Neural progenitor cell (in vitro differentiated cells): ENCODE results near the gene TNP2. TPM values are rescaled to one million over a fixed set of nuclear protein-coding genes. Genes with fewer than 3 reads are reported as not detected.

ENCODE experiments used
- DNase-seq: peaks from one replicate; pipeline ENCODE4 v3.0.0-alpha.2; 2016; ENCODE audit warnings: low spot score
- H2AFZ ChIP-seq: fragments of 200-600 bp; sonication (generic); replicated peaks from 2 replicates; pipeline ENCODE4 v1.6.1; 2016; ENCODE audit warnings: antibody characterized with exemption
- H3F3A ChIP-seq: fragments of 200-600 bp; sonication (generic); 2 replicates; pipeline ENCODE4 v1.6.1; 2016; ENCODE audit warnings: antibody characterized with exemption, low read depth
- H3K27ac ChIP-seq: fragments of 200-600 bp; sonication (generic); 2 replicates; pipeline ENCODE4 v1.5.1; 2016; ENCODE audit warnings: mild to moderate bottlenecking
- H3K27me3 ChIP-seq: fragments of 200-600 bp; sonication (generic); 2 replicates; pipeline ENCODE4 v1.6.1; 2016; ENCODE audit warnings: mild to moderate bottlenecking, moderate library complexity
- H3K36me3 ChIP-seq: fragments of 200-600 bp; sonication (generic); 2 replicates; pipeline ENCODE4 v1.5.1; 2016
- H3K4me1 ChIP-seq: fragments of 200-600 bp; sonication (generic); 2 replicates; pipeline ENCODE4 v1.6.1; 2016; ENCODE audit warnings: mixed run types
- H3K4me2 ChIP-seq: fragments of 200-600 bp; sonication (generic); 2 replicates; pipeline ENCODE4 v1.6.1; 2016
- H3K4me3 ChIP-seq: fragments of 200-600 bp; sonication (generic); 2 replicates; pipeline ENCODE4 v1.5.1; 2016
- H3K79me2 ChIP-seq: fragments of 200-600 bp; sonication (generic); 2 replicates; pipeline ENCODE4 v1.6.1; 2016; ENCODE audit warnings: low read depth
- H3K9ac ChIP-seq: fragments of 200-600 bp; sonication (generic); 2 replicates; pipeline ENCODE4 v1.6.1; 2016
- H3K9me3 ChIP-seq: fragments of 200-600 bp; sonication (generic); 2 replicates; pipeline ENCODE4 v1.5.1; 2016; ENCODE audit warnings: low read depth
- H4K20me1 ChIP-seq: fragments of 200-600 bp; sonication (generic); 2 replicates; pipeline ENCODE4 v1.6.1; 2016; ENCODE audit warnings: low read depth
- H3K27ac Mint-ChIP-seq: 3 replicates; pipeline ENCODE4 v1.8.0; 2021; ENCODE audit warnings: mixed read lengths
- H3K27me3 Mint-ChIP-seq: 2 replicates; pipeline ENCODE4 v1.8.0; 2022; ENCODE audit warnings: low read depth, mild to moderate bottlenecking, inconsistent platforms, moderate library complexity, mixed read lengths; ENCODE audit not compliant: insufficient read depth
- H3K36me3 Mint-ChIP-seq: 3 replicates; pipeline ENCODE4 v1.8.0; 2021; ENCODE audit warnings: mixed read lengths
- H3K4me1 Mint-ChIP-seq: 3 replicates; pipeline ENCODE4 v1.8.0; 2021; ENCODE audit warnings: mixed read lengths
- H3K4me3 Mint-ChIP-seq: 3 replicates; pipeline ENCODE4 v1.8.0; 2021; ENCODE audit warnings: mild to moderate bottlenecking, moderate library complexity, mixed read lengths
- H3K9me3 Mint-ChIP-seq: 3 replicates; pipeline ENCODE4 v1.8.0; 2020; ENCODE audit warnings: mixed read lengths
- CTCF ChIP-seq: fragments of 200-600 bp; sonication (generic); IDR thresholded peaks from 2 replicates; pipeline ENCODE4 v1.5.1; 2017; ENCODE audit warnings: antibody characterized with exemption, mild to moderate bottlenecking
- EZH2 ChIP-seq: fragments of 200-600 bp; sonication (generic); IDR thresholded peaks from 2 replicates; pipeline ENCODE4 v1.6.1; 2017; ENCODE audit warnings: antibody characterized with exemption, mild to moderate bottlenecking, moderate library complexity
- EZH2phosphoT487 ChIP-seq: fragments of 200-600 bp; sonication (generic); IDR thresholded peaks from 2 replicates; pipeline ENCODE4 v1.6.1; 2017; ENCODE audit warnings: antibody characterized with exemption
- total RNA-seq: library from RNA; depleted of rRNA; stranded (reverse); fragments of >200 nt; gene quantifications from 2 replicates; pipeline ENCODE4 v1.2.3, GENCODE V29; 2015; ENCODE audit warnings: low replicate concordance

The TNP2 gene
- total RNA-seq, 1 donor from 2014 or later, result not detected

- no peak overlapping the region for H3K9ac ChIP-seq
- H2AFZ ChIP-seq, result no peak overlapping the region
- no peak overlapping the region for H3K27ac ChIP-seq
- H3K4me3 ChIP-seq, result no peak overlapping the region
- TF ChIP-seq EZH2 (no peak), EZH2phosphoT487 (no peak), CTCF (no peak)
- Mint-ChIP-seq H3K4me1 (no peaks in the 10 kb centered on the region), H3K36me3 (no peaks in the 10 kb centered on the region), H3K4me3 (no peak overlapping the region), H3K9me3 (no peaks in the 10 kb centered on the region), H3K27ac (no peak overlapping the region), H3K27me3 (peaks cover 4% of the 10 kb centered on the region)
- no peak for DNase-seq
- H3K4me1 ChIP-seq, result no peaks in the 10 kb centered on the region
- no peak overlapping the region for H3K4me2 ChIP-seq
- no peaks in the 10 kb centered on the region for H4K20me1 ChIP-seq
- H3K9me3 ChIP-seq, result no peaks in the 10 kb centered on the region
- H3K36me3 ChIP-seq, result no peaks in the 10 kb centered on the region
- H3K79me2 ChIP-seq, result no peaks in the 10 kb centered on the region
- no peaks in the 10 kb centered on the region for H3K27me3 ChIP-seq
- H3F3A ChIP-seq, result no peaks in the 10 kb centered on the region
These were observed 4.0 kb downstream of the TNP2 start for GRCh38 chr16:11265124-11265523.

GRCh38 chr16:11264155-11264832, 4.8 kb downstream of the TNP2 start:
- H3K27me3 ChIP-seq, result no peaks in the 10 kb centered on the region
- H3K4me1 ChIP-seq, result no peaks in the 10 kb centered on the region
- no peaks in the 10 kb centered on the region for H3K36me3 ChIP-seq
- Mint-ChIP-seq H3K27me3 (peaks cover 10% of the 10 kb centered on the region), H3K27ac (no peak overlapping the region), H3K4me3 (no peak overlapping the region), H3K36me3 (no peaks in the 10 kb centered on the region), H3K9me3 (no peaks in the 10 kb centered on the region), H3K4me1 (no peaks in the 10 kb centered on the region)
- H3K79me2 ChIP-seq, result no peaks in the 10 kb centered on the region
- H4K20me1 ChIP-seq, result no peaks in the 10 kb centered on the region
- no peak for DNase-seq
- no peak overlapping the region for H2AFZ ChIP-seq
- no peak overlapping the region for H3K27ac ChIP-seq
- no peaks in the 10 kb centered on the region for H3F3A ChIP-seq
- no peaks in the 10 kb centered on the region for H3K9me3 ChIP-seq
- H3K4me3 ChIP-seq, result no peak overlapping the region
- H3K4me2 ChIP-seq, result no peak overlapping the region
- H3K9ac ChIP-seq, result no peak overlapping the region
- TF ChIP-seq EZH2phosphoT487, result no peak
- no peak for TF ChIP-seq EZH2
- TF ChIP-seq CTCF, result no peak

GRCh38 chr16:11263737-11264136, 5.4 kb downstream of the TNP2 start:
- Histone ChIP-seq H3K27me3 (no peaks in the 10 kb centered on the region), H3K36me3 (no peaks in the 10 kb centered on the region), H3K27ac (no peak overlapping the region), H3K79me2 (no peaks in the 10 kb centered on the region), H2AFZ (no peak overlapping the region), H3K4me1 (no peaks in the 10 kb centered on the region), H3K4me3 (no peak overlapping the region), H4K20me1 (no peaks in the 10 kb centered on the region), H3K4me2 (no peak overlapping the region), H3K9ac (no peak overlapping the region), H3F3A (no peaks in the 10 kb centered on the region), H3K9me3 (no peaks in the 10 kb centered on the region)
- Mint-ChIP-seq H3K4me3 (no peak overlapping the region), H3K27me3 (peaks cover 10% of the 10 kb centered on the region), H3K9me3 (no peaks in the 10 kb centered on the region), H3K27ac (no peak overlapping the region), H3K36me3 (no peaks in the 10 kb centered on the region), H3K4me1 (no peaks in the 10 kb centered on the region)
- no peak for DNase-seq
- TF ChIP-seq EZH2 (no peak), CTCF (no peak), EZH2phosphoT487 (no peak)
